HS-27A (cell line): ENCODE data around the gene SLFNL1.
A peak's percentile ranks its signal among the peaks of the same experiment; 100 is the strongest.

ENCODE experiments used
- DNase-seq: peaks from one replicate; pipeline ENCODE4 v3.0.0-alpha.2; 2012; ENCODE audit warnings: low read depth, missing footprints

Gene SLFNL1

GRCh38 chr1:41020109-41020576, 1.4 kb downstream of the SLFNL1 start:
- no peak for DNase-seq

GRCh38 chr1:41019353-41019745, 2.2 kb downstream of the SLFNL1 start:
- no peak for DNase-seq

DNA sequence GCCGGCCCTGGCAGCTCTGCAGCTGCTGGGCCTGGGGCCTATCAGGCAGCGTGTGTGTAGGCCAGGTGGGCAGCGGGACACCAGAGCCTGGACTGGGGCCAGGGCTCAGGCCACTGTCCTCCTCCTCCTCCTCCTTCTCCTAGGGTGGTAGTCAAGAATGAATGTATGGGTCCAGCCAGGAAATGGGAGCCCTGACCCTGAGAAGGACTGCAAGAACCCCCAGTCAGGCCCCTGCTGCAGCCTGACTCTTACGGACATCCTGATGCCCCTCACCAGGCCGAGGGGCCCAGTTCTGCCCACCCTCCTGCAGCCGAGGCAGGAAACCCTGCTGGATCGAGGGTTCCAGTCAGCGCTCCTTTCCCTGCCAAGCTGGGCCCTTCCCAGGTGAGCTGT, 3.5 kb downstream of the SLFNL1 start:
- DNase-seq, result no peak

- no peak for DNase-seq
Measured at GRCh38 chr1:41017141-41018017, 4.1 kb downstream of the SLFNL1 start.

DNA sequence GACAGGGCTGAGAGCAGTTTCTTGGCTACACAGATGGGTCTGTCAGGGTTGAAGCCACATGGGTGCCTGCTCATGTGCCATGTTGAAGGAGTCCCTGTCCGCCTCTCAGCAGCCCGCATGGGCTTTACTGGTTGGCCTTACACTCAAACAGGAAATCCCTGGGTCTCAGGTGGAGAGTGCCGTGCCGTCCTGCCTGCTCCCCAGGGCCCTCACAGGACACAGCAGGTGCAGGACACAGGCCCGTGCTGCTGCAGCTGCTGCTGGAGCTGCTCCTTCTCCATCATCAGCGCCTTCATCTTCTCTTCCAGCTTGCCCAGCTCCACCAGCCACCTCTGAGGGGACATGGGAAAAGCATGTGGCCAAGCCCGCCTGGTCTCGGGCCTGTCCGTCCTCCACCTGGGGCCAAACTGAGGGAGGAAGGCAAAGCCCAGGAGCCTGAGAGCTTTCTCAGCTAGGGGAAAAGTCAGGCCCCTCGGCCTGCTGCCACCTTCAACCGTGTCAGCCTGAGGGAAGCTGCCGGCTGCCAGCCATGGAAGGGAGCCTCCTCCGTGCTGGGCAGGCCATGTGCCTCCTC, 5.5 kb downstream of the SLFNL1 start:
- DNase-seq, result no peak

DNA sequence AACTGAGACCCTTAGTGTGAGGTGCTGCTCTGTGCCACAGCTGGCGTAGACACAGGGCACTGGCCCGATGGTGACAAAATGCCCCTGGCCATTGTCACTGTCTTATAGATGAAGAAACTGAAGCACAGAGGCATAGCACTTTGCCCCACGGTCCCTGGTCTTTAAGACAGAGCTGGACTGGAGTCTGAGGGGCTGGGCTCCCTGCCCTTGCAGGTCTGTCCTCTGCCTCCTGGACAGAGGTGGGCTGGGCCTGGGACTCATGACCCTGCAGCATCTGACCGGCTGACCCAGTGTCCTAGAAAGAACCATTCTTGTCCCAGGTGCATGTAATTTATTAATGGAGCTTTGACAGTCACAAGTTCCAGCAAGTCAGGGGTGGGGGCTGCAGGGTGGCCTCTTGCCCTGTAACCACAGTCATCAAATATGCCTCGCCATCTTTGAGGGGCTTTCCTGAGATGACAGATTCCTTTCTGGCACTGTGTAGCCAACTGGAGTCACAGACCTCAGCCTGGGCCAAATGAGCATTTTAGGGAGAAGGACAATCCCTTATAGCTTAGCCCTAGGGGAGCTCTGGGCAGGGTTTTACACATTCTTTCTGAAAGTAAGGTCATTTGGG, 6.1 kb downstream of the SLFNL1 start:
- DNase-seq, result no peak

- no peak for DNase-seq
Measured at GRCh38 chr1:41014871-41015270, 6.7 kb downstream of the SLFNL1 start.

- DNase-seq, result no peak
Measured at GRCh38 chr1:41013796-41014195, 7.7 kb downstream of the SLFNL1 start.

DNA sequence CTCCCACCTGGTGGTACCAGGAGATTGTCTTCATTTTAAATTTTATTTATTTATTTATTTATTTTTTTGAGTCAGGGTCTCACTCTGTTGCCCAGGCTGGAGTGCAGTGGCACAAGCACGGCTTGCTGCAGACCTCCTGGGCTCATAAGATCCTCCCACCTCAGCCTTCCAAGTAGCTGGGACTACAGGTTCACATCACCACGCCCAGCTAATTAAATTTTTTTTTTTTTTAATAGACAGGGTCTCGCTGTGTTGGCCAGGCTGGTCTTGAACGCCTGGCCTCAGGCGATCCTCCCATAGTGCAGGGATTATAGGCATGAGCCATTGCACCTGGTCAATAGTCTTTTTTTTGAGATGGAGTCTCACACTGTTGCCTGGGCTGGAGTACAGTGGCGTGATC, 8.5 kb downstream of the SLFNL1 start:
- DNase-seq, result no peak

DNA sequence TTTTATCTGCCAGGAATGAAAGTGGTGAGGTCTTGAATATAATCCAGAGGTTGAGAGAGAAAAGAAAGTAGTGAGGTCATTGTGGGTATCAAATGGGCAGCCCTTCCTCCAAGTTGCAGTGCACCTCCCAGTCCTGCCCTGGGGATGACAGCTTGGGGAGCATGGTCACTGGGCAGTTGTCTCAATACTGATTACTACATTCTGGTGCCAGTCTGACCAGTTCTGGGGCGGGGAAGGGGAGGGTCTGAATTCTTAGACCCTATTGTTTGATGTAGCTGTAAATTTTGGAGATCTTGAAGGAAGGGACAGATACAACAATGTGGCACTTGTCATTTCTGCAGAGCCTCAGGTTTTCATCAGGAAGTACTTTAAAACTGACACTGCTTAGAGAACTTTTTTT, 11.2 kb downstream of the SLFNL1 start:
- DNase-seq, result no peak

DNA sequence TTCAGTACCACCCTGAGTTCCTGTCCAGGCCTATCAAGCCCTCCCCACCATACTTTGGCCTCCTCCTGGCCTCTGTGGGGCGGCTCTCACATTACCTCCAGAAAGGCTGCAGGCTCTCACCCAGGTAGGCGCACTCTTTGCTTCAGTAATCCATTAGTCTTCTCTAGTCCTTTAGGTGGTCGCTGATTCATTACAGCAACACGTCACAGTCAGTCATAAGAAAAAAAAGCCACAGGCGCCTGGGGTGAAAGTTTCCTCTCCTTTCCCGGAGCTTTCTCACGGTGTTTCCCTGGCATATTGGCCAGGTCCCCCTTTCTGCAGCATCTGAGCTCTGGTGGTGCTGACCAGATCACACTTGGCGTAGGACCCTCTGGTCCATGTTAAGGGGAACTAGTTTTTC, 12.1 kb downstream of the SLFNL1 start:
- no peak for DNase-seq

GRCh38 chr1:41006942-41007865, 14.3 kb downstream of the SLFNL1 start:
- no peak for DNase-seq

- DNase-seq, result no peak
Measured at GRCh38 chr1:41005876-41006275, 15.6 kb downstream of the SLFNL1 start.

DNA sequence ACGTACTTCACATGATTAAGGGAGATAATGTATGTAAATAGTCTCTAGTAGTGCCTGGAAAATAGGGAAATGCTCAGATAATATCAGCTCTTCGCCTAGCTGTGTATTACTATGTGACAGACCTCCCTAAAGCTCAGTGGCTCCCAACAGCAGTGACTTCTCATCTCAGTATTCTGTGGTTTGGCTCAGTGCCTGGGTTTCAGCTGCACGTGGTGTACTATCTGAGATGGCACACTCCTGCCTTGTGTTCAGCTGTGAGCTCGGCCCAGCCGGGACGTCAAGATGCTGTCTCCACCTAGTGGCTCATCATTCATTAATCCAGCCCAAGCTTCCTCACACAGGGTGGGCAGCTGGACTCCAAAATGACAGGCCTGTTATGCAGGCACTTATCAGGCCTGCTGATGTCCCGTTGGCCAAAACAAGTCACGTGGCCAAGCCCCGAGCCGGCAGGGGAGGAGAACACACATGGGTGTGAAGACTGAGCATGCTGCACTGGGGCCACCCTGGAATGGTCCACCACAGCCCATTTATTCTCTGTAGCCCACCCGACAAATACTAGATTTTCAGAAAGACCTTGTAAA, 17.8 kb downstream of the SLFNL1 start:
- peak; percentile 99 for DNase-seq

- DNase-seq, result no peak
Measured at GRCh38 chr1:41003127-41003639, 18.3 kb downstream of the SLFNL1 start.

DNA sequence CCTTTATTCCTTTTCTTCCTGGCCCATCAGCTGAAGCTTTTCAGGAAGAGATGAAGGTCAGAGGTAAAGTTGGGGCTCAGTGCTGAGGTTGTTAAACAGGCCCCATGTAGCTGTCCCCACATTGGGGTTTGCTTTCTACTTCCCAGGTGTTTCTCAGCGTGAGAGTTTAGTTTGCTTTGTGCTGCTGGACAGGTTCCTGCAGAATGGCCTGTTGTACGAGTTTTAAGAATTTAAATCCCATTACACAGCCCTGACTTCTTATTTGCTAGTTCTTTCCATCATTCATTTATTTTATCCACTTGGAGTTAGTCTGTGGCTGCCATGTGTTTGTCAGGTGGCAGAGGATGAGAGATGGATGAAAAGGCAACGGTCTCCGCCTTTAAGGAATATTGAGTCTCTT, 22.9 kb downstream of the SLFNL1 start:
- no peak for DNase-seq

- DNase-seq, result no peak
Measured at GRCh38 chr1:40997096-40997495, 24.4 kb downstream of the SLFNL1 start.

DNA sequence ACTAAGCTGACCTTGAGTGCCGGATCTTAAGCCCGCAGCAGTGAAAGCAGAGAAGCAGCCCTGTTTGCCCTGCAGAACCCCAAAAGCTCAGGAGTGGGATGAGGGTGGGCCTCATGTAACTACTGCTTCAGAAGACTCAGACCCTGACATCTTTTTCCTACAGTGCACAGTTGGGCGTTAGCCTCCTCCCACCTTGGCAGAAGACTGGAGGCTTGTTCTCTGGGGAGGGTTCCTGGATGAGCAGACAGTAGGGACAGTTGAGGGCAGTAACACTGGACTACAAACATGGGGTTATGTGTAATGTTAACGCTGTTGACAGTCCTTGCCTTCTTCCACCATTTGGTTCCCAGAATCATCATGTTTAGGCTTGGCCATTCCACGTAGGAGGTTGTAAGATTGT, 32.5 kb downstream of the SLFNL1 start:
- no peak for DNase-seq

DNA sequence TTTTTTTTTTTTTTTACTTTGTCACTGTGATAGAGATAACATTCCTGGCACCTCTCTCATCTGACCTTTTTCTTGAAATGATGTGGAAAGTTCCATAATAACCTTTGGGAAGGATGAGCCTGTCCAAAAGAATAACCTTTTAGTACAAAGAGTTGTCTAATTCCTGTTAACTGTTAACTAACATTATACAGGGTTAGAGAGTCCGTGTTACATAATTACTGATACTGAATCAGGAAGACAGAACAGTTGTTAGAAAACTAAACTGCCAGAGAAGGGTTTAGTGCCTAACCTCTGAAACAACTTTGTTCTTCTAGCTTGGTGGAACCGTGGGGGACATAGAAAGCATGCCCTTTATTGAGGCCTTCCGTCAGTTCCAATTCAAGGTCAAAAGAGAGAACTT, 33.2 kb downstream of the SLFNL1 start:
- no peak for DNase-seq

- no peak for DNase-seq
Measured at GRCh38 chr1:40987439-40988276, 33.9 kb downstream of the SLFNL1 start.

DNA sequence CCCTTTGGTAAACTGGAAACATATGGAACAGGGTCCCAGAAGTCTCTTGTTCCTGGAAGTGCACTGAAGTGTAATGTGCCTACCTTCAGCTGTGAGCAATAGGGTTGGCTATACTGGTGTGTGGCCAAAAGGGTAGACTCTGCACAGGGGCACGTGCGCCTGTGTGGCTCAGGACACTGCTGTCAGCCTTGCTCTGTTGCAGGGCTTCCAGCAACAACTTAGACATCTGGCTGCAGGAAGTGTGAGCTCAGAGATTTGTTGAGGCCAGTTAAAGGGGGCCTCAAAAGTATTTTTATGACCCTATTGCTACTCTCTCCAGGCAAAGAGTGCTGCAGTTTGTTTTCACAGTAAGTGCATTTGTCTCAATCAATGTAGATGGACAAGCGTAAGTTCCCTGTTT, 34.6 kb downstream of the SLFNL1 start:
- no peak for DNase-seq
